GM12891 (cell line): ENCODE measurements around the gene RER1.

Source experiments
- DNase-seq: peaks from one replicate; pipeline ENCODE4 v3.0.0; 2011; ENCODE audit warnings: low spot score; ENCODE audit not compliant: insufficient read length
- FAIRE-seq: peaks from 2 replicates; lab custom pipeline; 2011; peaks lifted over from hg19 to GRCh38; lab: Jason Lieb, UNC
- PAX5 ChIP-seq: IDR thresholded peaks from 2 replicates; pipeline ENCODE4 v1.6.1; 2011; ENCODE audit warnings: low read length, moderate library complexity, mild to moderate bottlenecking; ENCODE audit not compliant: insufficient read depth, severe bottlenecking
- POLR2A ChIP-seq: IDR thresholded peaks from 2 replicates; pipeline ENCODE4 v1.6.1; 2011; ENCODE audit warnings: low read depth, low read length, control low read depth
- POLR2AphosphoS5 ChIP-seq: IDR thresholded peaks from 2 replicates; pipeline ENCODE4 v1.6.1; 2011; ENCODE audit warnings: low read depth, low read length, control low read depth
- POU2F2 ChIP-seq: IDR thresholded peaks from 2 replicates; pipeline ENCODE4 v1.6.1; 2011; ENCODE audit warnings: low read depth, mild to moderate bottlenecking, control low read depth, low read length, moderate library complexity
- SPI1 ChIP-seq: IDR thresholded peaks from 2 replicates; pipeline ENCODE4 v1.6.1; 2011; ENCODE audit warnings: low read depth, low read length, control low read depth
- TAF1 ChIP-seq: IDR thresholded peaks from 2 replicates; pipeline ENCODE4 v1.6.1; 2011; ENCODE audit warnings: low read depth, low read length, control low read depth

The RER1 gene

DNA sequence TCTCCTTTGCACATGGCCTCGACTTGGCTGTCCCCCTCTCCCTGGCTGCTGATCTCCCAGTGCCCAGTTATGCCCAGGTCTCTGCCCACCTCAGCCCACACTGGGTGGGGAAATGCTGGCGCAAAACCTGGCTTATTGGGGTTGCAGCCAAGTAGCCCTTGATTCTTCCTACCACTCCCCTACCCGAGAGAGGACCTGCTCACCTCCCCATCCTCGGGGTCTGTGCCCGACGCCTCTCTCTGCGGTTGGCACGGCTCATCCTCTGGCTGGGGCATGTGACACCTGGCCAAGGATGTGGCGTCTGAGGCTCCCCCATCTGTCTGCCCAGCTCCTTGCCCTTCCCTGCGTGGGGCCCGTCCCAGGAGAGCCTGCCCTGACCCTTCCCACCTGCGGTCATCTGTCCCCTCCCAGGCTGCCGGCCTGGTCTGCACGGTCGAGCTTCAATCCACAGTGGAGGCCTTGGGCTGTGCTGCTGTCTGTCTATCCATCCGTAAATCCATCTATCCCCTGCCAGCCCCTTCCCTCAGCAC is 27.2 kb downstream of the RER1 start:
- no peak for DNase-seq
- FAIRE-seq: no peak
- TF ChIP-seq TAF1: no peak

DNA sequence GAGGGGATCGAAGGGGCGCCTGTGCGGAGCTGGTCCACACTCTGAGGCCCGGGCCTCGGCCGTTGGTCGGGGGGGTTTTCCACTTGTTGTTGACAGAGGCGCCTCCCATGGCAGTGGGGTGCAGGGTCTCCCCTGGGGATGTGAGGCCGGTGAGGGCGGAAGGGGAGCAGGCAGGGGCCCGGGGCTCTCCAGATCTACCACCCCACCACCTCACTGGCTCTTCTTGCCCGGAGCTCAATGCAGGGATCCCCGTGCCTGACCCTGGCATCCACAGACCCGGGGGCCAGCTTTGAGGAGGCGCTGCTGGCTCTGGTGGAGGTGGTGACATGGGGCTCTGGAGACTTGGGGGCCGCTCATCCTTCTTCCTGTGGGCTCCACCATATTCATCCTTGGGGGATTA is 27.8 kb downstream of the RER1 start:
- no peak for FAIRE-seq
- no peak for DNase-seq
- TF ChIP-seq TAF1: no peak
- no peak for TF ChIP-seq PAX5
- TF ChIP-seq POLR2A: no peak
- TF ChIP-seq SPI1: no peak
- TF ChIP-seq POLR2AphosphoS5: no peak
- no peak for TF ChIP-seq POU2F2

- DNase-seq: no peak
- no peak for TF ChIP-seq POLR2A
- TF ChIP-seq POU2F2: no peak
- no peak for TF ChIP-seq TAF1
- TF ChIP-seq POLR2AphosphoS5: no peak
- TF ChIP-seq PAX5: no peak
- no peak for TF ChIP-seq SPI1
- FAIRE-seq: no peak
Measured at GRCh38 chr1:2422523-2422922, 30.9 kb downstream of the RER1 start.

- DNase-seq (no peak), FAIRE-seq (no peak)
- TF ChIP-seq POLR2AphosphoS5: no peak
- TF ChIP-seq POU2F2: no peak
- TF ChIP-seq SPI1: no peak
Measured at GRCh38 chr1:2425892-2426291, 34.3 kb downstream of the RER1 start.

DNA sequence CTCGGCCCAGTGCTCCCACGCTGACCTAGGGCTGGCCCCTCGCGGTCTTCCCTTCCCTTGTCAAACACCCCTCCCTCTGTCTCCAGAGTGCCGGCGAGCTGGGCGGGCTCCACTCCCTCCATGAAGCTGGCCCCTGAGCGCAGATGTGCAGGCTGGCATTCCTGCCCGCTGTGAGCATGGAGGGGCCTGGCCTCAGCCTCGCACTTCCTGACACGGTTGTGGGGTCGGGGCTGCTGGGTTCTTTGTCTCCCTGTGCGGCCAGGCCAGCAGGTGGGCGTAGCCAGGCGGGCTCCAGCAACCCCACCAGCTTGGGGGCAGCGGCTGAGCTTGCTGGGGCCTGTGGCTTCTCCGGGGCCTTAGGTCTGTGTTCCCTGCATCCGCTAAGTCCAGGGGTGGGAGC is 34.9 kb downstream of the RER1 start:
- no peak for TF ChIP-seq SPI1
- TF ChIP-seq POLR2AphosphoS5: no peak
- no peak for TF ChIP-seq TAF1
- no peak for TF ChIP-seq POLR2A
- no peak for TF ChIP-seq POU2F2
- no peak for TF ChIP-seq PAX5
- DNase-seq (no peak), FAIRE-seq (no peak)

DNA sequence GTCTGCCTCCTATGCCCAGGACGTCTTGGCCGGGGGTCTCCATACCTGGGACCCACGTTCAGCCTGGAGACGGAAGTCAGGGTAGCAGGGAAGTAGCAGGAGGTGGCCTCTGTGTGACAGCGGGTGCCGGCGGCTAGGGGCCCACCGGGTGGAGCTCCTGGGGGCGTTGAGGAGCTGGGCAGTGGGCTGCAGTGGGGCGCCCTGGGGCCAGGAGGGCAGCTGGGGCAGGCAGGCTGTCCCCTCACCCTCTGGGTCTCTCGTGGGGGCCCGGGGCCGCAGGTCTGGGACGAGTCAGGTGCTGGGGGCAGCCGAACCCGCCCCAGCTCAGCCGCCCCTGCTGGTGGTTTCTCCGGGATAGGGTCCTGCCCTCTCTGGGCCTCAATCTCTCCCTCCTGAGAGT is 35.4 kb downstream of the RER1 start:
- FAIRE-seq (no peak), DNase-seq (no peak)
- TF ChIP-seq SPI1 (no peak), POLR2AphosphoS5 (no peak), TAF1 (no peak), PAX5 (no peak), POU2F2 (no peak), POLR2A (no peak)

DNA sequence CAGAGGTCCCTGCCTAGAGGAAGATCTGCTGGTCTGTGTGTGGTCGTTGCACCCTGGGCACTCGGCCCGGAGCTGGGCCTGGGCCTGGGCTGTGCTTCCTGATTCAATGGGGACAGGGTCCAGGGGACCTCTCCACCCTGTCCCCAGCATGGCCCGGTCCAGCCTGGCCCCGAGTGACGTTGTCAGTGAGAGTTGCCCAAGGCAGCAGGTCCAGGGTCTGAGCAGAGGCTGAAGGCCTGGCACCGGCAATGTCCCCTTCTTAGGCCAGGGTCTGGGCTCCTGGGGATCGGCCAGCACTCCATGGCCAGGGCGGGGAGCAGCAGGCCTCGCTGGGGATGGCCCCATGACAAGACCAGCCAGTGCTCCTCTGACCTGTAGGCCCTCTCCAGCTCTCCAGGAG is 36.3 kb downstream of the RER1 start:
- no peak for DNase-seq
- no peak for FAIRE-seq
- TF ChIP-seq PAX5: no peak
- no peak for TF ChIP-seq POLR2AphosphoS5
- TF ChIP-seq SPI1: no peak
- TF ChIP-seq POLR2A: no peak
- no peak for TF ChIP-seq POU2F2
- TF ChIP-seq TAF1: no peak

- FAIRE-seq: no peak
- TF ChIP-seq POLR2AphosphoS5 (no peak), POU2F2 (no peak), POLR2A (no peak), TAF1 (no peak), PAX5 (no peak), SPI1 (no peak)
- DNase-seq: no peak
Measured at GRCh38 chr1:2428490-2428889, 36.8 kb downstream of the RER1 start.

GRCh38 chr1:2429780-2430591 is 38.3 kb downstream of the RER1 start:
- TF ChIP-seq POU2F2: no peak
- no peak for FAIRE-seq
- DNase-seq: no peak

DNA sequence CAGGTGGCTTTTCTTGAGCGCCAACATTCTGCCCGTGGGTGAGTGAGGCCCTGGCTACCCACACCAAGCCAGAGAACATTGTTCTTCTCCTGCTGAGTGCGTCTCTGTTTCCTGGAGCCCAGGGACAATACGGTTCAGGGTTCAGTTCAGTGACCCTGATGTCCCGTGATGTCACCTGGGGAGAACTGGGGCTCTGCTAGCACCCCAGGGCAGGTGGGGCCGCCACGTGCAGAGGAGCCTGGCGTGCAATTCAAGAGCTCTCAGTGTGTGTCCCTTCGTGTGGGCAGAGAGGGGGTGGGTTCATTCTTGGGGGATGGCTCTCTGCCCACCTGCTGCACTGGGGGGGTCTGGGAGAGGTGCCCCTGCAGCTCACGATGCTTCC is 38.9 kb downstream of the RER1 start:
- DNase-seq: no peak
- FAIRE-seq: no peak
- no peak for TF ChIP-seq POLR2A
- no peak for TF ChIP-seq SPI1
- TF ChIP-seq POLR2AphosphoS5: no peak
- TF ChIP-seq PAX5: no peak
- no peak for TF ChIP-seq TAF1
- TF ChIP-seq POU2F2: no peak
